Prostate gland (tissue), 2 donors: ENCODE results near the gene FAM169A.
"Not testable (repeated sequence)": the region's sequence is repeated elsewhere in the genome, so short reads cannot be mapped to it uniquely, and the experiment has no call there.

Source experiments
- CTCF ChIP-seq, 4 experiments: fragments of 200-600 bp in 2 of 4; fragments of 450-650 bp in 2 of 4; sonication (generic) in 2 of 4; IDR thresholded peaks; 1 replicate in 3 of 4; 2 replicates in 1 of 4; pipeline ENCODE4 v1.5.1; 2016 to 2019; ENCODE audit warnings: antibody characterized with exemption in 4 of 4, mild to moderate bottlenecking in 2 of 4, moderate library complexity in 2 of 4
- POLR2A ChIP-seq: fragments of 450-650 bp; IDR thresholded peaks from one replicate; pipeline ENCODE4 v1.6.1; 2016; ENCODE audit warnings: antibody characterized with exemption, mild to moderate bottlenecking
- POLR2AphosphoS5 ChIP-seq: sonication (generic); formaldehyde crosslinking; IDR thresholded peaks from one replicate; pipeline ENCODE4 v1.6.1; 2017; ENCODE audit warnings: antibody characterized with exemption

GRCh38 chr5:74909888-74910287 is 43.7 kb upstream of the FAM169A start:
- TF ChIP-seq CTCF (IDR thresholded peaks at IDR 0.05); POLR2A; POLR2AphosphoS5: not testable (repeated sequence)
